GM19193 (cell line): ENCODE measurements around the gene ARL11.
A peak's percentile ranks its signal among the peaks of the same experiment; 100 is the strongest.

Experiments used
- POLR2A ChIP-seq: IDR thresholded peaks from 4 replicates; pipeline ENCODE4 v1.6.1; 2011; ENCODE audit not compliant: insufficient read depth, insufficient read length; ENCODE audit errors: extremely low read depth

ARL11 gene

GRCh38 chr13:49627831-49628652 lies at the start of gene ARL11:
Gene ARL11 (plus strand): TSS chr13:49628507. CDS start chr13:49630448, 1,941 bp downstream.
- peak; percentile 85 for TF ChIP-seq POLR2A

- no peak for TF ChIP-seq POLR2A
Measured at GRCh38 chr13:49579501-49579900, 48.8 kb upstream of the ARL11 start.

GRCh38 chr13:49580980-49581680 lies 47.2 kb upstream of the ARL11 start:
- no peak for TF ChIP-seq POLR2A

- TF ChIP-seq POLR2A = no peak
Measured at GRCh38 chr13:49584771-49585182, 43.5 kb upstream of the ARL11 start.

GRCh38 chr13:49585220-49586157 lies 42.8 kb upstream of the ARL11 start, which contains the start of gene RCBTB1:
Gene RCBTB1 (minus strand): TSS chr13:49585558. CDS start chr13:49567279, 18,279 bp downstream.
- TF ChIP-seq POLR2A = peak; percentile 73

GRCh38 chr13:49586717-49587116 lies 41.6 kb upstream of the ARL11 start:
- no peak for TF ChIP-seq POLR2A

- TF ChIP-seq POLR2A = no peak
Measured at GRCh38 chr13:49587311-49587847, 40.9 kb upstream of the ARL11 start.

GRCh38 chr13:49594576-49594975 lies 33.7 kb upstream of the ARL11 start:
- TF ChIP-seq POLR2A = no peak

GRCh38 chr13:49596221-49596620 lies 32.1 kb upstream of the ARL11 start:
- TF ChIP-seq POLR2A = no peak

GRCh38 chr13:49597043-49597641 lies 31.2 kb upstream of the ARL11 start:
- no peak for TF ChIP-seq POLR2A

- TF ChIP-seq POLR2A = no peak
Measured at GRCh38 chr13:49602005-49602404, 26.3 kb upstream of the ARL11 start.

- no peak for TF ChIP-seq POLR2A
Measured at GRCh38 chr13:49604570-49604969, 23.7 kb upstream of the ARL11 start.

GRCh38 chr13:49606747-49607648 lies 21.3 kb upstream of the ARL11 start:
- TF ChIP-seq POLR2A = no peak
